GM23338 (cell line): ENCODE measurements around the gene CHSY1. TPM values are rescaled to one million over a fixed set of nuclear protein-coding genes. Genes with fewer than 3 reads are reported as not detected.

ENCODE experiments used
- ATAC-seq: fragments of 200-7000 bp; cut with Tn5 transposase; 3 replicates; pipeline ENCODE4 v1.9.1; 2020
- DNase-seq: peaks from one replicate; pipeline ENCODE4 v3.0.0-alpha.2; 2015; ENCODE audit warnings: low spot score
- H2AFZ ChIP-seq: fragments of 200-600 bp; sonication (generic); 2 replicates; pipeline ENCODE4 v1.8.0; 2016; ENCODE audit warnings: antibody characterized with exemption, mild to moderate bottlenecking, moderate library complexity
- H3F3A ChIP-seq: fragments of 200-600 bp; sonication (generic); replicated peaks from 2 replicates; pipeline ENCODE4 v1.8.0; 2017; ENCODE audit warnings: antibody characterized with exemption, mixed run types, low read depth
- H3K27ac ChIP-seq: fragments of 200-600 bp; sonication (generic); 2 replicates; pipeline ENCODE4 v1.6.1; 2016; ENCODE audit warnings: low read depth
- H3K27me3 ChIP-seq: fragments of 200-600 bp; sonication (generic); 2 replicates; pipeline ENCODE4 v1.8.0; 2016; ENCODE audit warnings: mild to moderate bottlenecking, mixed run types, moderate library complexity; ENCODE audit not compliant: insufficient read depth
- H3K36me3 ChIP-seq: fragments of 200-600 bp; sonication (generic); 2 replicates; pipeline ENCODE4 v1.8.0; 2016; ENCODE audit warnings: mild to moderate bottlenecking; ENCODE audit not compliant: insufficient read depth
- H3K4me1 ChIP-seq: fragments of 200-600 bp; sonication (generic); 2 replicates; pipeline ENCODE4 v1.8.0; 2016; ENCODE audit warnings: mild to moderate bottlenecking, moderate library complexity; ENCODE audit not compliant: insufficient read depth
- H3K4me2 ChIP-seq: fragments of 200-600 bp; sonication (generic); 2 replicates; pipeline ENCODE4 v1.7.1; 2017; ENCODE audit warnings: mixed run types
- H3K4me3 ChIP-seq: fragments of 200-600 bp; sonication (generic); 2 replicates; pipeline ENCODE4 v1.6.1; 2016; ENCODE audit warnings: mixed run types
- H3K79me2 ChIP-seq: fragments of 200-600 bp; sonication (generic); replicated peaks from 2 replicates; pipeline ENCODE4 v1.8.0; 2017; ENCODE audit warnings: mild to moderate bottlenecking; ENCODE audit not compliant: insufficient read depth
- H3K9me2 ChIP-seq: fragments of 200-600 bp; sonication (generic); 2 replicates; pipeline ENCODE4 v1.8.0; 2017; ENCODE audit not compliant: insufficient read depth
- H4K20me1 ChIP-seq: fragments of 200-600 bp; sonication (generic); replicated peaks from 2 replicates; pipeline ENCODE4 v1.8.0; 2017; ENCODE audit warnings: mild to moderate bottlenecking; ENCODE audit not compliant: insufficient read depth
- H3K27ac Mint-ChIP-seq: 2 replicates; pipeline ENCODE4 v1.8.0; 2020; ENCODE audit warnings: inconsistent platforms, mild to moderate bottlenecking, moderate library complexity, mixed read lengths
- H3K27me3 Mint-ChIP-seq: 3 replicates; pipeline ENCODE4 v1.8.0; 2022; ENCODE audit warnings: low read depth, mild to moderate bottlenecking, moderate library complexity, mixed read lengths, inconsistent platforms; ENCODE audit not compliant: insufficient read depth, poor library complexity
- H3K36me3 Mint-ChIP-seq: 3 replicates; pipeline ENCODE4 v1.8.0; 2021; ENCODE audit warnings: low read depth, mild to moderate bottlenecking, inconsistent platforms, moderate library complexity, mixed read lengths
- H3K4me1 Mint-ChIP-seq: 3 replicates; pipeline ENCODE4 v1.8.0; 2020; ENCODE audit warnings: mild to moderate bottlenecking, inconsistent platforms, mixed read lengths
- H3K4me3 Mint-ChIP-seq: 3 replicates; pipeline ENCODE4 v1.8.0; 2021; ENCODE audit warnings: moderate library complexity, mild to moderate bottlenecking, inconsistent platforms, mixed read lengths
- H3K9me3 Mint-ChIP-seq: 3 replicates; pipeline ENCODE4 v1.8.0; 2020; ENCODE audit warnings: moderate library complexity, mild to moderate bottlenecking, inconsistent platforms, mixed read lengths
- CREB1 ChIP-seq: fragments of 250-450 bp; sonication (Bioruptor Pico); IDR thresholded peaks from 2 replicates; pipeline ENCODE4 v1.5.0; 2020; ENCODE audit warnings: low read depth, mild to moderate bottlenecking, moderate library complexity
- CTCF ChIP-seq, 2 experiments: fragments of 200-600 bp in 1 of 2; sonication (generic) in 1 of 2; conservative IDR thresholded peaks; 2 replicates each; pipeline versions ENCODE4 v1.5.1 to v1.6.1; 2016 to 2017; ENCODE audit warnings: antibody characterized with exemption in 2 of 2, low read depth in 2 of 2, mild to moderate bottlenecking in 2 of 2, moderate library complexity in 1 of 2
- ETS1 ChIP-seq: IDR thresholded peaks from 2 replicates; pipeline ENCODE4 v1.6.1; 2016; ENCODE audit warnings: antibody characterized with exemption
- EZH2phosphoT487 ChIP-seq: fragments of 200-600 bp; sonication (generic); IDR thresholded peaks from one replicate; pipeline ENCODE4 v1.8.1; 2018; ENCODE audit warnings: antibody characterized with exemption; ENCODE audit not compliant: unreplicated experiment
- POLR2AphosphoS5 ChIP-seq: IDR thresholded peaks from 2 replicates; pipeline ENCODE4 v1.6.1; 2016; ENCODE audit warnings: antibody characterized with exemption, low read depth
- ZNF114 ChIP-seq: fragments of 250-450 bp; sonication (Bioruptor Pico); IDR thresholded peaks from 2 replicates; pipeline ENCODE4 v1.5.0; 2020; ENCODE audit warnings: mild to moderate bottlenecking, moderate library complexity
- ZNF331 ChIP-seq: fragments of 250-450 bp; sonication (Bioruptor Pico); IDR thresholded peaks from 2 replicates; pipeline ENCODE4 v1.5.0; 2020; ENCODE audit warnings: low read depth, mild to moderate bottlenecking, moderate library complexity
- ZNF462 ChIP-seq: fragments of 250-450 bp; sonication (Bioruptor Pico); IDR thresholded peaks from 2 replicates; pipeline ENCODE4 v1.5.0; 2020; ENCODE audit warnings: mild to moderate bottlenecking, moderate library complexity
- polyA plus RNA-seq: library from polyadenylated mRNA; unstranded; fragments of >200 nt; fragmentation: Nextera tagmentation; extraction: Ambion mirVana; gene quantifications from 2 replicates; pipeline ENCODE4 v1.2.1, GENCODE V29; 2016
- total RNA-seq: library from RNA; depleted of rRNA; stranded (reverse); fragments of >200 nt; shearing (Covaris generic); gene quantifications from 2 replicates; pipeline ENCODE4 v1.2.3, GENCODE V29; 2014

CHSY1 gene
- total and polyA plus RNA-seq, 2 experiments from 2014 or later, result 9.8 to 47.7 TPM

- H3K27me3 ChIP-seq, result no peaks in the 10 kb centered on the region
- ATAC-seq, result no peak
- H3F3A ChIP-seq, result peaks cover 44% of the 10 kb centered on the region
- H3K79me2 ChIP-seq, result peaks cover 19% of the 10 kb centered on the region
- peaks cover 11% of the 10 kb centered on the region for H4K20me1 ChIP-seq
- peak overlapping the region; percentile 83 for H3K4me3 Mint-ChIP-seq
- H3K36me3 ChIP-seq, result peaks cover 40% of the 10 kb centered on the region
- peaks cover 9% of the 10 kb centered on the region for H3K27me3 Mint-ChIP-seq
- peak; percentile 29 for DNase-seq
- peak overlapping the region; percentile 92; the same call in 1 of the 2 replicates for H2AFZ ChIP-seq
- TF ChIP-seq CTCF (conservative IDR thresholded peaks at IDR 0.05; ENCODE audit: low read depth in 2 of 2) (no peak), ZNF114 (CRISPR knock-in tag) (no peak), ZNF331 (CRISPR knock-in tag) (no peak)
- peak overlapping the region; percentile 100 for H3K4me2 ChIP-seq
- peaks cover 52% of the 10 kb centered on the region for H3K36me3 Mint-ChIP-seq
- H3K4me3 ChIP-seq, result peak overlapping the region; percentile 100
- peaks cover 7% of the 10 kb centered on the region; the same call in 2 of the 3 replicates for H3K4me1 Mint-ChIP-seq
- H3K9me2 ChIP-seq, result no peaks in the 10 kb centered on the region
- no peak overlapping the region for H3K27ac Mint-ChIP-seq
- peaks cover 8% of the 10 kb centered on the region for H3K4me1 ChIP-seq
- H3K27ac ChIP-seq, result no peak overlapping the region
- H3K9me3 Mint-ChIP-seq, result no peaks in the 10 kb centered on the region
Observed at GRCh38 chr15:101277943-101278564, 26.2 kb upstream of the CHSY1 start.

- no peaks in the 10 kb centered on the region for H3K27me3 ChIP-seq
- H4K20me1 ChIP-seq, result peaks cover 11% of the 10 kb centered on the region
- no peaks in the 10 kb centered on the region for H3K9me2 ChIP-seq
- H3K4me3 ChIP-seq, result peak within 1 kb of the TSS; percentile 100
- H3K27ac ChIP-seq, result no peak within 1 kb of the TSS
- Mint-ChIP-seq H3K9me3 (no peaks in the 10 kb centered on the region), H3K4me1 (peaks cover 7% of the 10 kb centered on the region; the same call in 2 of the 3 replicates), H3K27me3 (peaks cover 9% of the 10 kb centered on the region), H3K36me3 (peaks cover 52% of the 10 kb centered on the region), H3K27ac (peak within 1 kb of the TSS; percentile 63; the same call in 1 of the 2 replicates), H3K4me3 (peak within 1 kb of the TSS; percentile 95)
- peak within 1 kb of the TSS; percentile 100 for H3K4me2 ChIP-seq
- TF ChIP-seq ZNF462 (CRISPR knock-in tag) (no peak), ETS1 (peak; percentile 67; the same call in 1 of the 2 replicates), ZNF114 (CRISPR knock-in tag) (no peak), CREB1 (peak; percentile 86), POLR2AphosphoS5 (peak; percentile 83), EZH2phosphoT487 (no peak)
- peaks cover 8% of the 10 kb centered on the region for H3K4me1 ChIP-seq
- peaks cover 45% of the 10 kb centered on the region for H3K36me3 ChIP-seq
- peaks cover 19% of the 10 kb centered on the region for H3K79me2 ChIP-seq
- DNase-seq (peak; percentile 96), ATAC-seq (peak; percentile 95)
- H3F3A ChIP-seq, result peaks cover 43% of the 10 kb centered on the region
- H2AFZ ChIP-seq, result peak within 1 kb of the TSS; percentile 92
Observed at GRCh38 chr15:101277038-101277822, 25.4 kb upstream of the CHSY1 start, which contains the start of gene SELENOS. SELENOS (minus strand) TSS chr15:101277485; CDS start chr15:101277417, 68 bp downstream.
